Keratinocyte (primary cell): ENCODE data around the gene BLACAT1. TPM values are rescaled to one million over a fixed set of nuclear protein-coding genes. Genes with fewer than 3 reads are reported as not detected.

Experiments
- DNase-seq: peaks from one replicate; pipeline ENCODE4 v3.0.0-alpha.2; 2011; ENCODE audit warnings: low read depth, missing footprints, low spot score
- FAIRE-seq: peaks from 2 replicates; lab custom pipeline; 2011; peaks lifted over from hg19 to GRCh38; lab: Jason Lieb, UNC
- H2AFZ ChIP-seq: 2 replicates; pipeline ENCODE4 v1.6.0; 2012; ENCODE audit warnings: low read length, control low read depth, inconsistent platforms; ENCODE audit not compliant: control insufficient read depth
- H3K27ac ChIP-seq: 2 replicates; pipeline ENCODE4 v1.5.1; 2011; ENCODE audit warnings: low read length; ENCODE audit not compliant: control insufficient read depth, insufficient read depth
- H3K27me3 ChIP-seq: 3 replicates; pipeline ENCODE4 v1.6.0; 2011; ENCODE audit warnings: low read length; ENCODE audit not compliant: control insufficient read depth, insufficient read depth; ENCODE audit errors: extremely low read depth
- H3K36me3 ChIP-seq, 2 experiments: 2 replicates in 1 of 2; 3 replicates in 1 of 2; pipeline ENCODE4 v1.5.1; 2011; ENCODE audit warnings: low read length in 2 of 2, mild to moderate bottlenecking in 1 of 2; ENCODE audit not compliant: control insufficient read depth in 2 of 2, insufficient read depth in 2 of 2; ENCODE audit errors: extremely low read depth in 1 of 2
- H3K4me1 ChIP-seq: 3 replicates; pipeline ENCODE4 v1.5.1; 2011; ENCODE audit warnings: low read length; ENCODE audit not compliant: control insufficient read depth, insufficient read depth; ENCODE audit errors: extremely low read depth
- H3K4me2 ChIP-seq: 3 replicates; pipeline ENCODE4 v1.6.0; 2011; ENCODE audit warnings: low read depth, low read length; ENCODE audit not compliant: control insufficient read depth, insufficient read depth; ENCODE audit errors: extremely low read depth
- H3K4me3 ChIP-seq, 3 experiments: fragments of 200-600 bp in 1 of 3; sonication (generic) in 1 of 3; 2 replicates in 2 of 3; 3 replicates in 1 of 3; pipeline ENCODE4 v1.5.1; 2011 to 2016; ENCODE audit warnings: low read length in 3 of 3, mild to moderate bottlenecking in 3 of 3, control low read depth in 2 of 3, inconsistent platforms in 1 of 3, low read depth in 1 of 3, mixed read lengths in 1 of 3, mixed run types in 1 of 3, moderate library complexity in 1 of 3; ENCODE audit not compliant: control insufficient read depth in 2 of 3, insufficient read depth in 2 of 3; ENCODE audit errors: extremely low read depth in 1 of 3
- H3K79me2 ChIP-seq: 2 replicates; pipeline ENCODE4 v1.6.0; 2012; ENCODE audit warnings: low read length; ENCODE audit not compliant: control insufficient read depth, insufficient read depth
- H3K9ac ChIP-seq: 3 replicates; pipeline ENCODE4 v1.6.0; 2011; ENCODE audit warnings: low read length; ENCODE audit not compliant: control insufficient read depth, insufficient read depth; ENCODE audit errors: extremely low read depth
- H3K9me1 ChIP-seq: 3 replicates; pipeline ENCODE4 v1.6.0; 2011; ENCODE audit warnings: low read length; ENCODE audit not compliant: control insufficient read depth, insufficient read depth; ENCODE audit errors: extremely low read depth
- H3K9me3 ChIP-seq: 2 replicates; pipeline ENCODE4 v1.5.1; 2012; ENCODE audit warnings: low read depth, low read length; ENCODE audit not compliant: control insufficient read depth
- H4K20me1 ChIP-seq: 3 replicates; pipeline ENCODE4 v1.6.0; 2011; ENCODE audit warnings: low read length; ENCODE audit not compliant: control insufficient read depth, insufficient read depth; ENCODE audit errors: extremely low read depth
- EZH2 ChIP-seq: IDR thresholded peaks from one replicate; pipeline ENCODE4 v1.6.1; 2012; ENCODE audit warnings: inconsistent platforms, mild to moderate bottlenecking, low read length, moderate library complexity
- dilution Hi-C: fragments of 300-500 bp; cut with MboI; formaldehyde crosslinking; loops from one replicate; pipeline ENCODE4 v1.7.0; 2020; ENCODE audit warnings: low sequenced_read_pairs; ENCODE audit not compliant: extremely low pct_ligation_motif_present
- polyA minus RNA-seq, 3 experiments: library from RNA; depleted of rRNA, polyadenylated mRNA; stranded (reverse); fragments of >200 nt; gene quantifications; 1 replicate in 1 of 3; 2 replicates in 1 of 3; 3 replicates in 1 of 3; pipeline ENCODE4 v1.2.3, GENCODE V29; 2011
- polyA plus RNA-seq, 5 experiments: library from polyadenylated mRNA; depleted of rRNA in 3 of 5; stranded (reverse) in 3 of 5; stranded (forward) in 1 of 5; unstranded in 1 of 5; fragments of >200 nt; gene quantifications; 1 replicate in 1 of 5; 2 replicates in 3 of 5; 3 replicates in 1 of 5; pipeline versions ENCODE4 v1.2.1 to v1.2.3, GENCODE V29; 2011 to 2012; ENCODE audit warnings: missing spikeins in 2 of 5, low read depth in 1 of 5, low replicate concordance in 1 of 5
- TF ChIP-seq, protein P1 (sequence below), 3 experiments: IDR thresholded peaks in 1 of 3; conservative IDR thresholded peaks in 1 of 3; optimal IDR thresholded peaks in 1 of 3; 2 replicates in 2 of 3; 3 replicates in 1 of 3; pipeline versions ENCODE3 to v1.5.1; 2011; ENCODE audit warnings: low read length in 3 of 3, mild to moderate bottlenecking in 3 of 3, moderate library complexity in 2 of 3, control low read depth in 1 of 3, inconsistent platforms in 1 of 3; ENCODE audit not compliant: insufficient read depth in 2 of 3; ENCODE audit errors: extremely low read depth in 1 of 3

BLACAT1 gene
- 2.3 to 5.2 TPM (median 4.0 TPM) in 3 replicates for polyA plus RNA-seq
- 0.62 TPM for polyA plus RNA-seq (2011; ENCODE audit: low read depth)
- polyA plus RNA-seq (2011; cell fraction: cytosol; rRNA removed): 1.7 and 2.2 TPM in 2 replicates
- 14.6 and 16.6 TPM in 2 replicates for polyA plus RNA-seq (2011; cell fraction: nucleus; rRNA removed)
- polyA plus RNA-seq (2012; ENCODE audit: low replicate concordance): 1.3 and 1.8 TPM in 2 replicates
- 3.4 to 9.0 TPM (median 6.4 TPM) in 3 replicates for polyA minus RNA-seq
- polyA minus RNA-seq (2011; cell fraction: cytosol; rRNA and poly(A)+ RNA removed): 1.2 TPM
- polyA minus RNA-seq (2011; cell fraction: nucleus; rRNA and poly(A)+ RNA removed): 3.9 and 7.1 TPM in 2 replicates

DNA sequence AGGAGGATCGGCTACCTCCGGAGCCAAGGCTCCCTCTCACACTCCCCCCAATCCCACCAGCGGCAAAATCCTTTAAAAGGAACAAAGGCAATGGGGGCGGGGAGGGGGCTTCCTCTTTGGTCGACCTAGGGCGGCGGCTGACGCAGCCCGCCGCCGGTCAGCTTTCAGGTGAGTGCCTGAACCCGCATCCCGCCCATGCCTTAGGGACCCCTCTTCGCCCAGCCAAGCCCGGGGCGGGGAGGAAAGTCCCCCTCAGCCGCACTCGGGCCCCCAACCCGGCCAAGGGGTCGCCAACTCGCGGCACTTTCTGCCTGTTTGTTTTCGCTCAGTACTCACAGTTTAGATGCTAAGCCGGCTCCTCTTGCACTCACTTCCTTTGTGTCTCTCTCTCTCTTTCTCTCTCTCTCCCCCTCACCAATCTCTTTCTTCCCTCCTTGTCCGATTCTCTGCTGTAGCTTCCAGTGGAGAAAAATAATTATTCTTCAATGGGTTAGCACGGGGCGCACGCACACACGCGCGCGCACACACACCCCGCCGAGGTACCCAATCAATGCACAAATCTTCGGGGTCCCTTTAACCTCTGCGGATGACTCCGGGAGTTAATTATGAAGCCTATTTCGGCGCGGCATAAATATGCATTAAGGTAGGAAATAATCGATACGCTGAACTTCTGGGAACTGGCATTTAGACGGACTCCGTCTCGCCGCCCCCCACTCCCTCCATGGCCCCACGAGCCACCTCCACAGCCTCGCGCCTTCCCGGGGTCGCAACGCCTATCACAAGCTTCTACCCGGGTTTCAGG, at the start of gene BLACAT1:
Gene BLACAT1, minus strand, starts transcription at position 465 of the 802 bp plus-strand sequence.
- DNase-seq (no peak), FAIRE-seq (no peak)
- peak within 1 kb of the TSS; percentile 85 for H3K4me2 ChIP-seq
- peaks cover 30% of the 10 kb centered on the region for H3K4me1 ChIP-seq
- no peak within 1 kb of the TSS for H3K9ac ChIP-seq
- H3K4me3 ChIP-seq: peak within 1 kb of the TSS; percentile 21 to 60 (median 43)
- dilution Hi-C loops: no loop called here
- no peaks in the 10 kb centered on the region for H4K20me1 ChIP-seq
- H3K79me2 ChIP-seq: no peaks in the 10 kb centered on the region
- H3K27ac ChIP-seq: no peak within 1 kb of the TSS
- H3K36me3 ChIP-seq: no peaks in the 10 kb centered on the region
- H3K9me1 ChIP-seq: no peaks in the 10 kb centered on the region
- peaks cover 48% of the 10 kb centered on the region for H3K27me3 ChIP-seq
- peak; percentile 82 for TF ChIP-seq EZH2
- TF ChIP-seq, protein P1, sequence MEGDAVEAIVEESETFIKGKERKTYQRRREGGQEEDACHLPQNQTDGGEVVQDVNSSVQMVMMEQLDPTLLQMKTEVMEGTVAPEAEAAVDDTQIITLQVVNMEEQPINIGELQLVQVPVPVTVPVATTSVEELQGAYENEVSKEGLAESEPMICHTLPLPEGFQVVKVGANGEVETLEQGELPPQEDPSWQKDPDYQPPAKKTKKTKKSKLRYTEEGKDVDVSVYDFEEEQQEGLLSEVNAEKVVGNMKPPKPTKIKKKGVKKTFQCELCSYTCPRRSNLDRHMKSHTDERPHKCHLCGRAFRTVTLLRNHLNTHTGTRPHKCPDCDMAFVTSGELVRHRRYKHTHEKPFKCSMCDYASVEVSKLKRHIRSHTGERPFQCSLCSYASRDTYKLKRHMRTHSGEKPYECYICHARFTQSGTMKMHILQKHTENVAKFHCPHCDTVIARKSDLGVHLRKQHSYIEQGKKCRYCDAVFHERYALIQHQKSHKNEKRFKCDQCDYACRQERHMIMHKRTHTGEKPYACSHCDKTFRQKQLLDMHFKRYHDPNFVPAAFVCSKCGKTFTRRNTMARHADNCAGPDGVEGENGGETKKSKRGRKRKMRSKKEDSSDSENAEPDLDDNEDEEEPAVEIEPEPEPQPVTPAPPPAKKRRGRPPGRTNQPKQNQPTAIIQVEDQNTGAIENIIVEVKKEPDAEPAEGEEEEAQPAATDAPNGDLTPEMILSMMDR (optimal IDR thresholded peaks at IDR 0.05 in 1 of 3, IDR thresholded peaks at IDR 0.05 in 1 of 3, conservative IDR thresholded peaks at IDR 0.05 in 1 of 3; ENCODE audit: extremely low read depth in 1 of 3, insufficient read depth in 2 of 3, low read length in 3 of 3): no peak
- no peaks in the 10 kb centered on the region for H3K9me3 ChIP-seq
- no peak within 1 kb of the TSS for H2AFZ ChIP-seq

DNA sequence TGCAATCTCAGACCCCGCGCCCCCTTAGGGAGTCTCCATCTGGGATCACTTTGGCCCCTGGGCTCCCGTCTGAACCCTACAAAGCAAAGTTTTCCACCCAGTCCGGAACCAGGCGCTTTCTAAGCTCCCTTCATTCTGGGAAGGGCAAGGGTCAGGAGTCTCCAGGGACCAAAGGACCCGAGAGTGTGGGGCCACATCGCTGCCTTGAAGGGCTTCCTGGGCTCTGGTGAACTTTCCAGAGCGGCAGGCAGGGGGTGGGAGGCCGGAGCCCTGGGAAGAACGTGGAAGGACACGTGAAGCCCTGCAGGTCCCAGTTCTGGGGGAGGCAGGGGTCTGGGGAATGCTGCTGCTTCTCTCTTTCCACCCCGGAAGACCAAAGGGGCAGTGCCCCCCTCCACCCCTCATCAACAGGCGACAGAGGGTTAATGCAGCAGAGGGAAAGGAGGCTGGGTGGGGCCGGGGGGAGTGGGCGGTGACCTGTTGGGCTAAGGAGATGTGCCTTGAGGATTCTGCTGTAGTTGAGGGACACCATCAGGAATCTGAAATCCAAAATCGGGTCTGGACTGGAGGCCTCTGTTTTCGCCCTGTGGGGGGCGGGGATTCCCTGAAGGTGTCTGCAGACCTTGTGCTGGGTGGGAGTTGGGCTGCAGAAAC, 49.4 kb upstream of the BLACAT1 start:
- Histone ChIP-seq H3K27ac (peak overlapping the region; percentile 74), H3K79me2 (peaks cover 15% of the 10 kb centered on the region), H3K4me1 (peaks cover 12% of the 10 kb centered on the region), H3K4me3 (peak overlapping the region; percentile 73 to 88 (median 78)), H4K20me1 (no peaks in the 10 kb centered on the region), H3K36me3 (peaks cover 0 to 6% of the 10 kb centered on the region in 2 experiments), H3K27me3 (no peaks in the 10 kb centered on the region), H3K9me1 (no peaks in the 10 kb centered on the region), H3K9me3 (no peaks in the 10 kb centered on the region), H3K9ac (peak overlapping the region; percentile 87), H3K4me2 (peak overlapping the region; percentile 96), H2AFZ (peak overlapping the region; percentile 86)
- dilution Hi-C loops: no loop called here
- DNase-seq (no peak), FAIRE-seq (peak; percentile 26)
- TF ChIP-seq, protein P1 (optimal IDR thresholded peaks at IDR 0.05 in 1 of 3, IDR thresholded peaks at IDR 0.05 in 1 of 3, conservative IDR thresholded peaks at IDR 0.05 in 1 of 3; ENCODE audit: extremely low read depth in 1 of 3, insufficient read depth in 2 of 3, low read length in 3 of 3): peak in 1 of 3 experiments; percentile 3
- no peak for TF ChIP-seq EZH2
